DMS153 (cell line): ENCODE measurements around the gene ANKRD13B.
"Not testable (repeated sequence)": the region's sequence is repeated elsewhere in the genome, so short reads cannot be mapped to it uniquely, and the experiment has no call there.

Experiments used
- DNase-seq: peaks from one replicate; lab custom pipeline; 2025; lab: John Stamatoyannopoulos, UW

ANKRD13B gene

DNA sequence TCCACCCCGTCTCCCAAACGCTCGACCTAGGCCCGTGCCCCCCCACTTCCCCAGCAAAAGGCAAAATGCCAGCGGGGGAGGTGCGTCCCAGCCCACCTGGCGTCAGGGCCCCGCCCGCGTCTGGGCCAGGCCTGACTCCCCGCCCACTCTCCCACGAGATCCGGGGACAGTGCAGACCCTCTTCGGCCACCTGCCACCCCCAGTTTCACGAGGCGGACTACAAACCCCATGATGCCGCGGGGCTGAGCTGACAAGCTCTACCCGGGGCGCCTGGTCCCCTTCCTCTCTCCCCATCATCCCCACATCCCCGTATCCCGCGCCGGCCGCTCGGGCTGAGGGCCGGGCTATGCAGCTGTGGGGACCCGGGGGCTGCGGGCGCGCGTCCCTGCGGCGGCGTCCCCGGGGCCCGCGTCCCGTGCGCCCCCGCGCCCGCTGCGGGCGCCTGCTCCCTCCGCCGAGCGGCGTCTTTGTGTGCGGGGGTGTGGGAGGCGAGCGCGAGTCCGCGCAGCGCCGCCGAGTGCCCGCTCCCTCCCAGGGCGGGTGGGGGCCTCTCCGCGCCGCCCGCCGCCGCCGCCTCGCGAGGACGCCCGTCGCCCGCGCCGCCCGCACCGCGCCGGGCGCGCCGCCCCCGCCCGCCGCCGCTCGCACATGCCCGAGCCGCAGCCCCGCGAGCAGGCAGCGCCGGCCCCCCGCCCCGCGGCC, at the start of gene ANKRD13B:
Gene ANKRD13B (plus strand): TSS at position 283 of the 702 bp plus-strand sequence. CDS start 490 bp downstream, outside the sequence.
- peak; percentile 24 for DNase-seq

GRCh38 chr17:29544066-29544465, 48.9 kb upstream of the ANKRD13B start:
- DNase-seq, result no peak

DNA sequence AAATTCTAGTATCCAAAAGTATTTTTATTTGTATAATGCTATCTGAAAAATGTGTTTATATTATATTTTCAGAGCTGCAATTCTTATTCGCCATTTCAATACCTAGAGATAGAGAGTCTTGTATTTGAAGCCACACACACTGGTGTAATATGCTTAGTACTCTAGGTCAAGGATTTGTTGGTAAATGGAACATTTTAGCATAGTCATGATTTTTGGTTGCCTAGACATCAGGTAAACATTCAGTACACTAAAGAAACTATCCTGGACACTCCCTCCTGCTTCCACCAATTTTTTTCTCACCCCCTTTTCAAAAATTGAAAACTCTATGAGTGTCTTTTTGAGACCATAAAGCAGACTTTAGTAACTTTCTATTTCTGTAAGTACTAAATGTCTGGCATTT, 46.8 kb upstream of the ANKRD13B start:
- DNase-seq, result no peak

DNA sequence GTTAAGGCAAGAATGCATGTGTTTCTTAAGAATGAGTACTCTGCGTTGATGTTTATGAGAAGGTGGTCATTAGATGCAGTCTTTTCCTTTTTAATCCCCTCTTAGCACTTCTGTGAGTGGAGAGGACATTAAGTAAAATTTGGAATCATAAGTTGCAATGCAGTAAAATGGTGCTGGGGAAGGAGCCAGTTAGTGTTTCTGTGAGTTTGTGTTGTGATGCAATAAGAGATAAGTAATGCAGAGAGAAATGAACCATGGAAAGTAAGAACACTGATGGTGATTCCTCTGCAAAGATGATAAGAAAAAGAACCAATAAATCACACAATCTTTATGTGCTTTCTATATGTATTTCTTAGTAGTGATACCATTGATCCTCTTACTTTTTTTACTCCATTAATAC, 46.1 kb upstream of the ANKRD13B start:
- DNase-seq, result no peak

- no peak for DNase-seq
These were observed 43.6 kb upstream of the ANKRD13B start for GRCh38 chr17:29549177-29549923.

DNA sequence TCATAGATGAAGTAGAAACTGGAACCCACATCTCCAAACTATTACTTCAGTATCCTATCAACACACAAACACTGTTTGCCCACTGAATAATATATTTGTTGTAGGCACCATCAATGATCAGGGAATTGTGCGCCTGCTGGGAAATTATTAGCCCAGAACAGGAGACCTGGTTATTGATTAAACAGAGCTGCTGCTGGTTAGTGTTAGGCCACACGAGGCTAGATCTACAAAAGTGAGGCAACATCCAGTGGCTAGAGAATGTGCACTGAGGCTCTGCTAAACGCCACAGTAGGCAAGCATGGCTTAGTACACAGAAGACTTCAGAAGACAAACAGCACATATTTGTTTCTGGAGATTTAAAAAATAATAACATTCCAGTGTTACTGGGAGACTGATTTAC, 37.1 kb upstream of the ANKRD13B start:
- no peak for DNase-seq

GRCh38 chr17:29557085-29557738, 35.7 kb upstream of the ANKRD13B start:
- no peak for DNase-seq

GRCh38 chr17:29557739-29558116, 35.2 kb upstream of the ANKRD13B start:
- DNase-seq, result no peak

GRCh38 chr17:29558139-29558538, 34.8 kb upstream of the ANKRD13B start:
- not testable (repeated sequence) for DNase-seq

DNA sequence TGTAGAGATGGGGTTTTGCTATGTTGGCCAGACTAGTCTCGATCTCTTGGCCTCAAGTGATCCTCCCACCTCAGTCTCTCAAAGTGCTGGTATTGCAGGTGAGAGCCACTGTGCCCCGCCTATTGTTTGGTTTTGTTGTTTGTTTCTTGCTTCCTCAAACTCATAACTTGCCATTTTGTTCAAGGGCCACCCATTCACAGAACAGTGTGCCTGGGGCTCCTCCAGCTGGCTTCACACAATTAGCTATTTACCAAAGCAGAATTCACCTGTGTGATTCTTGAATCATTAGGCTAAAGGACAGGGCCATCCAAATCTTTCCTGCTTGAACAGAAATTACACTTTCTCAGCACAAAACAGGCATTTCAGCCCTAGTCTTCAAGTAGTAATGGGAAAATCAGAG, 33.3 kb upstream of the ANKRD13B start:
- no peak for DNase-seq

GRCh38 chr17:29560316-29560715, 32.6 kb upstream of the ANKRD13B start:
- no peak for DNase-seq

- DNase-seq, result no peak
These were observed 31.1 kb upstream of the ANKRD13B start for GRCh38 chr17:29561554-29562517.

DNA sequence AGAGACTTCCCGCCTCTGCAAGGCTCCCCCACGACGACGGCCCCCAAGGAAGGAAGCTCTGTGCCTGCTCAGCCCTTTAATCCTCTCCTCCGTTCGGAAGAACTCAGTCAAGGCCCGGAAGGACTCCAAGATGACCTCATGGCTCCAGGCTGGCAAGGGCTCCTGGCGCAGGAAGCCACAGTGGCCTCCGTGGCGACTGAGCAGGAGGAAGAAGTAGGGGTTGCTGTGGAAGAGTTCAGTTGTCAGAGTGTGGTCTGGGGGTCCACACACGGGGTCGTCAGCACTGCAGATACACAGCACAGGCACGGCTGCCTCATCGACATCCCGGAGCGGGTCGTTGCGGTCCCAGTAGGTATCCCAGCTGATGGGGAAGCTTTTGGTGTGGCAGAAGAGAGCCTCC, 30.3 kb upstream of the ANKRD13B start:
- no peak for DNase-seq

GRCh38 chr17:29563816-29564215, 29.1 kb upstream of the ANKRD13B start:
- DNase-seq, result no peak

GRCh38 chr17:29565643-29566472, 27.1 kb upstream of the ANKRD13B start:
- peak; percentile 59 for DNase-seq

GRCh38 chr17:29566473-29567303, 26.2 kb upstream of the ANKRD13B start, which contains the start of gene ABHD15:
TSS of gene ABHD15 (minus strand) at chr17:29567037. CDS start at chr17:29566966, 71 bp downstream.
- DNase-seq, result peak; percentile 44

GRCh38 chr17:29567304-29567553, 25.7 kb upstream of the ANKRD13B start:
- no peak for DNase-seq

DNA sequence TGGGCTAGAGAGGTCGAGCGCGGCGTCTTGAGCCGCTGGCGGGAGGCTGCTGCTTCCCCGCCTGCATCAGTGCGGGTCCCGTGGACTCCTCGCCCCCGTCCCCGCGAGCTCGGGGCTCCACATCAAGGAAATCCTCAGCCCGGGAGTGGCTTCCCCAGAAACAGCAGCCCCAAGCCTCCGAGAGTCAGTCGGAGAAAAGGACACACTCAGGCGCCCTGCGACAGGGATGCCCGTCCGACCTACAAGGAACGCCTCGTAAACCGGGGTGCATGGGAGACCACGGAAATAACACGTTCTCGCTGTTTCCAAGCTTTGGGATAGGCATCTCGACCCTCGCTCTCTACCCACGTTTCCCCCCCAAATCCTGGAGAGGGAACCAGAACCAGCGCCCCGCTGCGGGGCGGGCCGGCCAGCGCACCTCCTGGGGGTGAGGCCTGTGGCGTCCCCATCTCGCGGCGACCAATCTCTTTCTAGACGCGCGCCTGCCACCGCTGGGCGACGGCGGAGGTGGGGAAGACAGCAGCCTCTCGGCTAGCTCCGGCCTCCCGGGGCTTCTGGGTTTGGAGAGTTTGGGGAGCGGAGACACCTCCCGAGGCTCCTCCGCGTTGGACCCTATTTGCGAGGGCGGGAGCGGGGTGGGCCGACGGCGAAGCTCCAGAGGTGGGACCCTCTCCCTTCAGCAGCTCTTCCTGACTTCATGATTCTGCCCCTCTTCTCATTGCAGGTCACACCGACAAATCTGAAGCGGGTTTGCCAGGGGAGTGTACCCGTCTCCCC, 25.2 kb upstream of the ANKRD13B start:
- peak; percentile 61 for DNase-seq
